Aorta (tissue), 5 donors: ENCODE results near the gene REPIN1. TPM values are rescaled to one million over a fixed set of nuclear protein-coding genes. Genes with fewer than 3 reads are reported as not detected.

Experiments
- ATAC-seq: fragments of 200-7000 bp; cut with Tn5 transposase; one replicate; pipeline ENCODE4 v1.9.1; 2022; ENCODE audit warnings: moderate library complexity; ENCODE audit not compliant: low FRiP score
- DNase-seq, 2 donors: peaks; one replicate each; pipeline ENCODE4 v3.0.0-alpha.2; 2020
- H3K27ac ChIP-seq, 2 donors: one replicate each; pipeline ENCODE4 v1.5.1; 2013; ENCODE audit warnings: low read length in 2 of 2, mild to moderate bottlenecking in 2 of 2, moderate library complexity in 2 of 2, control low read depth in 1 of 2, inconsistent platforms in 1 of 2, low read depth in 1 of 2
- H3K27me3 ChIP-seq, 2 donors: one replicate each; pipeline ENCODE4 v1.6.1; 2013; ENCODE audit warnings: control low read depth in 1 of 2, low read length in 1 of 2, mild to moderate bottlenecking in 1 of 2, moderate library complexity in 1 of 2; ENCODE audit not compliant: insufficient read depth in 2 of 2, control insufficient read depth in 1 of 2
- H3K36me3 ChIP-seq, 2 donors: one replicate each; pipeline ENCODE4 v1.6.1; 2013; ENCODE audit warnings: control low read depth in 1 of 2, low read length in 1 of 2, mild to moderate bottlenecking in 1 of 2; ENCODE audit not compliant: insufficient read depth in 2 of 2, control insufficient read depth in 1 of 2
- H3K4me1 ChIP-seq, 2 donors: one replicate each; pipeline ENCODE4 v1.6.1; 2013; ENCODE audit warnings: low read length in 2 of 2, control low read depth in 1 of 2, mild to moderate bottlenecking in 1 of 2, moderate library complexity in 1 of 2; ENCODE audit not compliant: insufficient read depth in 2 of 2, control insufficient read depth in 1 of 2
- H3K4me3 ChIP-seq, 2 donors: one replicate each; pipeline ENCODE4 v1.5.1; 2013; ENCODE audit warnings: low read length in 2 of 2, control low read depth in 1 of 2, mild to moderate bottlenecking in 1 of 2
- H3K9me3 ChIP-seq: one replicate; pipeline ENCODE4 v1.6.1; 2013; ENCODE audit warnings: mild to moderate bottlenecking, low read length; ENCODE audit not compliant: control insufficient read depth
- WGBS, 2 donors: extraction: QIAGEN DNeasy Blood & Tissue Kit; methylation state at CpG; one replicate each; pipeline ENCODE4 v1.1.7; 2013; 5-methylcytosine and 5-hydroxymethylcytosine counted together
- intact Hi-C, 2 donors: fragments of 100-400 bp; cut with DNase I; formaldehyde crosslinking; loops; one replicate each; pipeline versions ENCODE4 v1.14.2 to v1.15.0; 2022
- long read RNA-seq, 2 donors: library from polyadenylated mRNA; unstranded; transcript quantifications; one replicate each; pipeline ENCODE4 v2.0.0, GENCODE V29; 2020 to 2021
- polyA plus RNA-seq, 2 donors: library from polyadenylated mRNA; stranded (reverse); fragments of 200-250 nt; gene quantifications; one replicate each; pipeline ENCODE4 v1.2.3, GENCODE V29; 2013
- total RNA-seq, 2 donors: library from RNA; stranded (reverse); fragmentation: NEBNext Ultra II Directional; extraction: Animal tissue kit (Norgen Biotek cat#: 25700); gene quantifications; one replicate each; pipeline ENCODE4 v1.2.1, GENCODE V29; 2021
- donor health status: healthy with polysubstance abuse.
- donor health status: Bipolar disorder and iron deficiency.
- donor health status: DM: no; HTN: no; CAD: no.
- donor health status: DM: no; HTN: no; CAD: no.
- donor health status: DM: yes; HTN: yes; CAD: no.

Gene REPIN1
- total RNA-seq (10 to 100 TPM; 52.0 to 56.7 TPM), polyA plus RNA-seq (10 to 100 TPM; 19.7 to 44.9 TPM)
- long read RNA-seq, donor 1, transcript REPIN1-202 (1 exons, 2,876 nt): major isoform, 25 of 25 reads
- long read RNA-seq, donor 1, partial matches to known transcripts: 0 of 25 reads
- long read RNA-seq, donor 1, other reads (novel, unspliced or antisense): 0 of 25 reads
- long read RNA-seq, donor 2, transcript REPIN1-207 (2 exons, 1,064 nt): minor isoform, 10 of 71 reads
- long read RNA-seq, donor 2, transcript REPIN1-203 (2 exons, 2,969 nt): minor isoform, 15 of 71 reads
- long read RNA-seq, donor 2, transcript REPIN1-214 (3 exons, 2,058 nt): minor isoform, 9 of 71 reads
- long read RNA-seq, donor 2, transcript REPIN1-202 (1 exons, 2,876 nt): major isoform, 28 of 71 reads
- long read RNA-seq, donor 2, partial matches to known transcripts: 1 of 71 reads
- long read RNA-seq, donor 2, other reads (novel, unspliced or antisense): 5 of 71 reads

- no peaks in the 10 kb centered on the region for H3K4me1 ChIP-seq
- H3K27ac ChIP-seq: peak within 1 kb of the TSS; percentile 62 to 88
- ATAC-seq (peak; percentile 92), DNase-seq (peak; percentile 97)
- no peaks in the 10 kb centered on the region for H3K27me3 ChIP-seq
- WGBS, 2 donors: 0 to 1% methylated on average over 71 to 85 of the region's 85 CpGs
- intact Hi-C loops: loop anchor here (1.0 to 2.0 kb wide), 3 partner anchors 11 to 37 kb away; partner anchors contain the start of gene ZNF775 (in 1 of the 2)
- H3K36me3 ChIP-seq: no peaks in the 10 kb centered on the region
- no peaks in the 10 kb centered on the region for H3K9me3 ChIP-seq
- H3K4me3 ChIP-seq: peak within 1 kb of the TSS; percentile 64 to 74
Measured at GRCh38 chr7:150368096-150368883, at the start of gene REPIN1. REPIN1 (plus strand) TSS chr7:150368822; CDS start chr7:150369712, 890 bp downstream.

- DNase-seq: no peak
- Histone ChIP-seq H3K4me1 (no peaks in the 10 kb centered on the region), H3K36me3 (no peaks in the 10 kb centered on the region), H3K4me3 (no peak overlapping the region), H3K27ac (no peak overlapping the region), H3K9me3 (no peaks in the 10 kb centered on the region), H3K27me3 (no peaks in the 10 kb centered on the region)
- intact Hi-C loops: no loop called here
- 96% methylated on average over 3 of the region's 3 CpGs for WGBS, 2 donors
- no peak for ATAC-seq
Measured at GRCh38 chr7:150321788-150322113, 46.9 kb upstream of the REPIN1 start.

GRCh38 chr7:150322114-150322832 lies 46.3 kb upstream of the REPIN1 start:
- H3K36me3 ChIP-seq: no peaks in the 10 kb centered on the region
- no peaks in the 10 kb centered on the region for H3K4me1 ChIP-seq
- no peaks in the 10 kb centered on the region for H3K9me3 ChIP-seq
- H3K4me3 ChIP-seq: peak overlapping the region in 1 of 2 donors; percentile 60
- no peak for ATAC-seq
- DNase-seq: no peak
- H3K27ac ChIP-seq: no peak overlapping the region
- 87 to 92% methylated on average over 4 of the region's 4 CpGs for WGBS, 2 donors
- intact Hi-C loops: no loop called here
- no peaks in the 10 kb centered on the region for H3K27me3 ChIP-seq

DNA sequence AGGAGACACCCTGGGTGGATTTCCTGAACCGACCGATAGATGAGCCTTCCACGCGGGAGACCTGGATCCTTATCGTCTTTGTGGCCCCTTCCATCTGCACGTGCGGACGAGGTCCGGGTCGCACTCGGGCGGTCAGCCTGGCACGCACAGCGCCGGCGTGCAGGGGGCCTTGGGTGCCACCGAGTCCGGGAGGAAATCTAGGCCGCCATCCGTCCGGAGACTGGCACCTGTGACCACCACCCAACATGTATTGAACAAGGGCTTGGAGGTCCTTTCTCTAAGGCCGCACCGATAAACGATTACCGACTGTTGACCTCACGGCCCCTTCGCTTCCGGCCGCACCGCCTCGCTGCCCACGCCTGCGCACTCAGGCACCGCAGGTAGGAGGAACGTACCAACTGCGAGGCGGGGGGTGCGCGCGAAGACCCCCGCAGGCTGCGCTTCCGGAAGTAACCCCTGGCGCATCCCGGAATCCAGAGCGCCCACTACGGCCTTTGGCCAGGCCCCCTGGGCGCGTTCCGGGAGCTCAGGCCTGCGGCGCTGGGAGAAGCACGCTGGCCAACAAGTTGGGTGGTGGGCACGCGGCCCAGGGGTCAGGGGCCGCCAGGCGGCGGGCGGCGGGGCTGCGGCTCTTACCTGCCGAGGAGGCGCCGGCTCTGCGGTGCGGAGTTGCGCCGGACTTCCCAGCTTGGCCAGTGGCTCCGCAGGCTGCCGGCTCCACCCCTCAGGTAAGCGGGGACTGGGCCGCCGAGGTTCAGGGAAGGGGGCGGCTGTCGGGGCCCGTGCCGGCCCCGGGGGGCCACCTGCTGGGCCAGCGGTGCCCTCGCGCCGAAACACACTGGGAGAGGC lies 45.6 kb upstream of the REPIN1 start, which contains the start of the genes ACTR3C and LRRC61:
ACTR3C (minus strand) TSS at position 713 of the 849 bp plus-strand sequence. CDS start 28,249 bp downstream, outside the sequence.
LRRC61 (plus strand) TSS at position 523 of the 849 bp plus-strand sequence. CDS start 13,507 bp downstream, outside the sequence.
- H3K4me3 ChIP-seq: peak within 1 kb of the TSS; percentile 51 to 60
- WGBS, 2 donors: 9 to 10% methylated on average over 71 to 82 of the region's 82 CpGs
- ATAC-seq (peak; percentile 54), DNase-seq (no peak)
- no peaks in the 10 kb centered on the region for H3K4me1 ChIP-seq
- H3K27ac ChIP-seq: no peak within 1 kb of the TSS
- H3K36me3 ChIP-seq: no peaks in the 10 kb centered on the region
- no peaks in the 10 kb centered on the region for H3K9me3 ChIP-seq
- H3K27me3 ChIP-seq: no peaks in the 10 kb centered on the region
- intact Hi-C loops: no loop called here

GRCh38 chr7:150323682-150324372 lies 44.8 kb upstream of the REPIN1 start:
- no peaks in the 10 kb centered on the region for H3K27me3 ChIP-seq
- intact Hi-C loops: no loop called here
- peak; percentile 15 for ATAC-seq
- H3K9me3 ChIP-seq: no peaks in the 10 kb centered on the region
- 23 to 28% methylated on average over 16 of the region's 16 CpGs for WGBS, 2 donors
- no peak overlapping the region for H3K27ac ChIP-seq
- no peak for DNase-seq
- peak overlapping the region; percentile 51 to 60 for H3K4me3 ChIP-seq
- no peaks in the 10 kb centered on the region for H3K4me1 ChIP-seq
- no peaks in the 10 kb centered on the region for H3K36me3 ChIP-seq

DNA sequence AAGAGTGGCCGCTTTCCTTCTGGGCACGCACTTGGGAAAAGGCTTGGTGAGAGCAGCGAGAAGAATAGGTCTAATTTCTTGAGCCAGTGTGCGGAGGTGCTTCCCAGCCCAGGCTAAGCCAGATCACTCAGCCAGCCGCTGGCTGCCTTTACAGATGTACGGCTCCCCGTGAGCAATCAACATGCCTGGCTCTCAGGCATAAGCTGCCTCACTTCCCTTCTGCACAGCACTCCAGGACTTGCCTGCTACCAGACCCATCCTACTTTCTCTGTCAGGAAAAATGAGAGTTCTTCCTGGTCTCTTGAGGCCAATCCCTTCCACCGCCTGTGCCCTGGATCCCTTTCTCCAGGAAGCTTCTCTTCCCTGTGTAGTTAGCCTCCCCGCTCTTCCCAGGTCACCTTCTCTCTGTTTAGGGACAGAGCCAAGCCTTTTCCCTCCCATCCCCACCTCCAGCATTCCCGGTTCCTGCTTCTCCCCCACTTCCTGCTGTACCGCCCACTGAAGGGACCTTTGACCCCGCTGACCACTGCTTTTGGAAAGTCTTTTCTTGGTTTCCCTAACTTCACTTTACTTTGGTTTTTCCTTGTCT lies 44.2 kb upstream of the REPIN1 start:
- H3K9me3 ChIP-seq: no peaks in the 10 kb centered on the region
- no peak overlapping the region for H3K27ac ChIP-seq
- no peak for DNase-seq
- peak; percentile 22 for ATAC-seq
- H3K27me3 ChIP-seq: no peaks in the 10 kb centered on the region
- intact Hi-C loops: no loop called here
- WGBS, 2 donors: 92% methylated on average over 12 of the region's 12 CpGs
- no peak overlapping the region for H3K4me3 ChIP-seq
- no peaks in the 10 kb centered on the region for H3K4me1 ChIP-seq
- no peaks in the 10 kb centered on the region for H3K36me3 ChIP-seq

GRCh38 chr7:150325110-150325611 lies 43.5 kb upstream of the REPIN1 start:
- WGBS, 2 donors: 96 to 98% methylated on average over 10 of the region's 10 CpGs
- no peaks in the 10 kb centered on the region for H3K36me3 ChIP-seq
- no peaks in the 10 kb centered on the region for H3K9me3 ChIP-seq
- H3K4me1 ChIP-seq: no peaks in the 10 kb centered on the region
- H3K27me3 ChIP-seq: no peaks in the 10 kb centered on the region
- H3K4me3 ChIP-seq: no peak overlapping the region
- DNase-seq: no peak
- no peak for ATAC-seq
- H3K27ac ChIP-seq: no peak overlapping the region
- intact Hi-C loops: no loop called here
